ENCODE data around the gene SARS1. TPM values are rescaled to one million over a fixed set of nuclear protein-coding genes. Genes with fewer than 3 reads are reported as not detected.
A peak's percentile ranks its signal among the peaks of the same experiment; 100 is the strongest.

SARS1 gene
- total RNA-seq, 4 donors from 2014 or later: 83.2 to 158 (median 102) TPM

GRCh38 chr1:109275706-109276345 is 62.1 kb downstream of the SARS1 start:
- Histone ChIP-seq H3K27me3 (no peaks in the 10 kb centered on the region), H3K9me3 (no peaks in the 10 kb centered on the region), H3K4me1 (peaks cover 0 to 23% (median 2%) of the 10 kb centered on the region in 4 donors), H3K36me3 (no peaks in the 10 kb centered on the region), H3K4me3 (no peak overlapping the region), H3K27ac (no peak overlapping the region)
- TF ChIP-seq POLR2A (IDR thresholded peaks at IDR 0.05) (no peak), CTCF (IDR thresholded peaks at IDR 0.05) (no peak)
- no peak for DNase-seq

DNA sequence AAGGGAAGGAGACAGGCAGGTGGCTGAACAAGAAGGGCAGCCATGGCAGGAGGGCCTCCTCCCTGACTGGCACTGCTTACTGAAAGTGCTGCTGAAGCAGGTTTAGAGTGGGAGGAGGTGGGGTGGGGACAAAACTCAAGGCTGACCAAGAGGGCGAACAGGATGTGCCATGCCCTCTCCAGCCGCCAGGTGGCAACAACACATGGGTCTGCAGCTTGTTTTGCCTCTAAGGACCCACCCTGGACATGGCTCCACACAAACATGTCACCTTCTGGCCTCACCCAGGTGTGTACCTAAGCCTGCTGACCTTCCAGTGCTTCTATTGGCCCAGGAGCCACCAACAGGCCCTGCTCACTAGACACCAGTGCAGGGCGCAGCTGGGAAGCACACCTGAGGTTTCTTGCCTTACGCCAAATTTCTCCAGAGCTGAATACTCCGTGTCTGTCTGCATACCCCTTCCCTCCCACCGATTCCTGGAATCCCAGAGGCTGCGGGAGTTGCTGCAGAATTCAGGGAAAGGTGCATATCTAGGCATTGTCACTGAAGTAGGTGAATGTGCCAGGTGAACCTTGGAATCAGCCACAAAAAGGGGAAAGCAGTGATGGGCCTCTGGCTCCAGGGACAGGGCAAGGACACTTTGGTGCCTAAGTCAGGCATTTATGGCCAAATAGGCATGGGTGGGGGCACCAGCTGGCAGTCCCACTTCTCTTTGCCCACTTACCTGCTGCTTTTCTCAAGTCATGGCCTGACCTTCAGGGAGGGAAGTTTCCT is 63.9 kb downstream of the SARS1 start:
- peaks cover 0 to 34% (median 3%) of the 10 kb centered on the region in 4 donors for H3K4me1 ChIP-seq
- DNase-seq: peak; percentile 69 to 93 (median 92)

DNA sequence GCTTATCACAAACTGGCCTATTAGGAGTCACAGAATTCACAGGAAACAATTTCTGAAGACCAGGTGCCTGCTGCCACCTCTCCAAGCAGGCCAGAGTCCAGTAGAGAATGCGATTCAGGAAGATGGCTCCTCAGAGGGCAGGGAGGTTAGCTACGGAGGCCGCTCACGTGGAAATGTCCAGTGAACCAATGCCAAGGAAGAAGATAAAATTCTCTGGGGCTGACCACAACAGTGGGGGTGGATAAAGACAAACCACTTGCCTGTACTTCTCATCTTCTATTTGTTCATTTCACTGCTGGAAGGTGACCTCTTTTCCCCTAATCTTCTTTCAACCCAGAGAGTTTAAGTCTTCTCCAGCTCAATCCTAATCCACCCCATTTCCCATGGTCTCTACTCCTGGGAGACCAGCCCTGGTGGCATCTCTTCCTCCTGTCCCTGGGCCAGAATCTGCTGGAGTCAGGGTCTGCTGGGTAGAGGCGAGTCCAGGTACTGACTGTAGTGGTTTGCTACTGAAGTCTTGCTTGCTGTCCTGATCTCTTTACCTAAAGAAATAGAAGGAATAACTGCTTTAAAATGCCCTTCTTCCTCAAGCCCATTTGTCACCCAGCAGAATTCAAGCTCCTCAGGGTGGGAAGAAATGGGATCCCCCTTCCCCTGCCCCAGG is 66.0 kb downstream of the SARS1 start:
- no peak for DNase-seq
- Histone ChIP-seq H3K36me3 (no peaks in the 10 kb centered on the region), H3K27ac (no peak overlapping the region), H3K4me3 (no peak overlapping the region), H3K4me1 (peaks cover 0 to 28% (median 6%) of the 10 kb centered on the region in 4 donors), H3K9me3 (no peaks in the 10 kb centered on the region), H3K27me3 (no peaks in the 10 kb centered on the region)
- TF ChIP-seq POLR2A (IDR thresholded peaks at IDR 0.05): no peak
- TF ChIP-seq CTCF (IDR thresholded peaks at IDR 0.05): no peak

More for the DNA sequence above, 63.9 kb downstream of the SARS1 start:
- H3K4me3 ChIP-seq: no peak overlapping the region
- TF ChIP-seq POLR2A (IDR thresholded peaks at IDR 0.05): peak in 1 of 2 donors; percentile 35
- peak; percentile 57 to 97 (median 90) for TF ChIP-seq CTCF (IDR thresholded peaks at IDR 0.05)
- peak overlapping the region in 3 of 4 donors; percentile 22 to 68 (median 46) for H3K27ac ChIP-seq
- H3K36me3 ChIP-seq: no peaks in the 10 kb centered on the region
- H3K9me3 ChIP-seq: no peaks in the 10 kb centered on the region
- H3K27me3 ChIP-seq: no peaks in the 10 kb centered on the region

- Histone ChIP-seq H3K4me3 (no peak overlapping the region), H3K27ac (no peak overlapping the region), H3K27me3 (no peaks in the 10 kb centered on the region), H3K4me1 (peaks cover 0 to 17% (median 6%) of the 10 kb centered on the region in 4 donors), H3K9me3 (no peaks in the 10 kb centered on the region), H3K36me3 (no peaks in the 10 kb centered on the region)
- DNase-seq: no peak
- TF ChIP-seq POLR2A (IDR thresholded peaks at IDR 0.05) (no peak), CTCF (IDR thresholded peaks at IDR 0.05) (no peak)
These were observed 67.1 kb downstream of the SARS1 start for GRCh38 chr1:109280862-109281261.

DNA sequence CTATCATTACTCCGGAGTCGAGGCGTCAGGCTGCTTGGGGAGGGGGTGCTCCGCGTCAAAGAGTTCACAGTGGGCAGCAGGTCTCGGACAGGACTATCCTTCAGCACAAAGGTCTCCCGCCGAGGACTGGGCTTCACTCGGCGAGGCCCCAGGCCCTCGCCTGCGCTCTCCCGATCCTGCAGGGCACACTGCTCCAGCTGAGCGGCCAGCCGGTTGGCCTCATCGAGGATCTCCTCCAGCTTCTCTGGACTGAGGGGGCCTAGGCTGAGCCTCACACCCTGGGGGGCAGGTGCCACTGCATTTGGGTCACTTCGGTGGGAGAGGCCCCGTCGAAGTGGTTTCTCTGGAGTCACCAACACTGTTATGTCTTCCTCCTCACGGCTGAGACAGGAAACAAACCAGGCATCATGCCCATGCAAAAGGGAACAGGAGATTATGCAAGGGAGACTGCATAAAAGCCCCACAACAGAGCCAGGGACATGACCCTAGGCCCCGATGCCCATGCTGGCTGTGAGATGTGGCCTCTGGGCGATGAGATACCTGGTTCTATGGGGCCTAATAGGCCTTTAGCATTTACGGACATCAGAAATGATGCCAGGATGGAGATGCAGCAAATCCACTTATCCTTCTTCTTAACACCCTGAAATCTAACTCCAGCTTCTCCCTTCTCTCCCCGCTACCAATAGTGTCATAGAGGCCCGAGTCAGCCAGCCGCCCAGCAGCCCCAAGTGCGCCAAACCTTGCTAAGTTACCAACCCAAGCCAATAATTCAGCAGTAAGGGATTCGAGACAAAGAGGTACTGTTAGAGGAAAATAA is 68.2 kb downstream of the SARS1 start:
- Histone ChIP-seq H3K27ac (no peak overlapping the region), H3K4me3 (peak overlapping the region in 2 of 4 donors; percentile 59 to 61)
- TF ChIP-seq POLR2A (IDR thresholded peaks at IDR 0.05) (no peak), CTCF (IDR thresholded peaks at IDR 0.05) (no peak)

More for the DNA sequence above, 68.2 kb downstream of the SARS1 start:
- Histone ChIP-seq H3K9me3 (no peaks in the 10 kb centered on the region), H3K36me3 (no peaks in the 10 kb centered on the region), H3K27me3 (no peaks in the 10 kb centered on the region), H3K4me1 (peaks cover 0 to 17% (median 6%) of the 10 kb centered on the region in 4 donors)
- DNase-seq: no peak

Data from Peyer's patch (tissue), 4 donors.